Upper lobe of left lung (tissue), 4 donors: Measurements from ENCODE around the gene HLA-DOA.

Experiments
- CTCF ChIP-seq, 6 experiments: fragments of 450-650 bp in 4 of 6; fragments of 200-600 bp in 2 of 6; sonication (generic) in 2 of 6; IDR thresholded peaks; one replicate each; pipeline ENCODE4 v1.5.1; 2016 to 2019; ENCODE audit warnings: antibody characterized with exemption in 6 of 6
- EP300 ChIP-seq, 4 donors: sonication (generic); formaldehyde crosslinking; IDR thresholded peaks; one replicate each; pipeline ENCODE4 v1.5.1; 2017; ENCODE audit warnings: antibody characterized with exemption in 4 of 4, control low read depth in 2 of 4
- POLR2A ChIP-seq, 4 donors: fragments of 450-650 bp; IDR thresholded peaks; one replicate each; pipeline ENCODE4 v1.5.1; 2016 to 2017; ENCODE audit warnings: antibody characterized with exemption in 4 of 4, mild to moderate bottlenecking in 2 of 4

- TF ChIP-seq CTCF (IDR thresholded peaks at IDR 0.05) (no peak), EP300 (IDR thresholded peaks at IDR 0.05) (no peak), POLR2A (IDR thresholded peaks at IDR 0.05) (no peak)
These were observed 4.2 kb upstream of the HLA-DOA start for GRCh38 chr6:33013608-33014007.
